Activated T-cell treated with anti-CD3 and anti-CD28 coated beads, Interleukin-2, amount 50 U/mL, for 48 hours (primary cell): ENCODE measurements around the gene MAGEA10.
"Not testable (repeated sequence)": the region's sequence is repeated elsewhere in the genome, so short reads cannot be mapped to it uniquely, and the experiment has no call there.

ENCODE experiments used
- DNase-seq, 2 experiments: peaks; one replicate each; pipeline ENCODE4 v3.0.0-alpha.2; 2020

Gene MAGEA10

GRCh38 chrX:152138388-152138784, at the start of gene MAGEA10:
TSS of gene MAGEA10 (minus strand) at chrX:152138577. CDS start at chrX:152135620, 2,957 bp downstream.
- no peak for DNase-seq

GRCh38 chrX:152177497-152178269, 39.3 kb upstream of the MAGEA10 start:
- no peak for DNase-seq

GRCh38 chrX:152177052-152177451, 38.7 kb upstream of the MAGEA10 start:
- no peak for DNase-seq

GRCh38 chrX:152175892-152176291, 37.5 kb upstream of the MAGEA10 start:
- DNase-seq, result not testable (repeated sequence)

GRCh38 chrX:152173923-152174322, 35.5 kb upstream of the MAGEA10 start:
- DNase-seq, result not testable (repeated sequence)

GRCh38 chrX:152170621-152171020, 32.2 kb upstream of the MAGEA10 start:
- no peak for DNase-seq

GRCh38 chrX:152165033-152165743, 26.8 kb upstream of the MAGEA10 start:
- no peak for DNase-seq

- no peak for DNase-seq
Observed at GRCh38 chrX:152157042-152157441, 18.7 kb upstream of the MAGEA10 start.

GRCh38 chrX:152155766-152156310, 17.5 kb upstream of the MAGEA10 start:
- no peak for DNase-seq

- DNase-seq, result no peak
Observed at GRCh38 chrX:152154050-152154449, 15.7 kb upstream of the MAGEA10 start.

GRCh38 chrX:152151256-152151655, 12.9 kb upstream of the MAGEA10 start:
- no peak for DNase-seq

- DNase-seq, result no peak
Observed at GRCh38 chrX:152149648-152150047, 11.3 kb upstream of the MAGEA10 start.

- DNase-seq, result no peak
Observed at GRCh38 chrX:152139589-152139988, 1.2 kb upstream of the MAGEA10 start.

GRCh38 chrX:152137771-152138387, 498 bp downstream of the MAGEA10 start:
- no peak for DNase-seq

- no peak for DNase-seq
Observed at GRCh38 chrX:152136312-152136711, 2.1 kb downstream of the MAGEA10 start.

GRCh38 chrX:152131525-152131924, 6.9 kb downstream of the MAGEA10 start:
- DNase-seq, result no peak

- DNase-seq, result not testable (repeated sequence)
Observed at GRCh38 chrX:152129069-152129844, 9.1 kb downstream of the MAGEA10 start.

- no peak for DNase-seq
Observed at GRCh38 chrX:152117305-152117704, 21.1 kb downstream of the MAGEA10 start.

GRCh38 chrX:152108527-152108926, 29.9 kb downstream of the MAGEA10 start:
- DNase-seq, result no peak

GRCh38 chrX:152103866-152104265, 34.5 kb downstream of the MAGEA10 start:
- DNase-seq, result no peak

GRCh38 chrX:152086141-152086540, 52.2 kb downstream of the MAGEA10 start:
- DNase-seq, result no peak
